GM18499 (cell line): Measurements from ENCODE around the gene GRXCR2.
"Not testable (repeated sequence)": the region's sequence is repeated elsewhere in the genome, so short reads cannot be mapped to it uniquely, and the experiment has no call there.

Experiments
- ATAC-seq: cut with Tn5 transposase; IDR thresholded peaks from one replicate; pipeline ENCODE4 v1.9.1; 2021; ENCODE audit warnings: moderate number of reproducible peaks; ENCODE audit not compliant: insufficient read depth, unreplicated experiment

Gene GRXCR2

GRCh38 chr5:145887976-145888574 lies 15.3 kb upstream of the GRXCR2 start:
- no peak for ATAC-seq

- ATAC-seq = no peak
Observed at GRCh38 chr5:145887217-145887616, 14.4 kb upstream of the GRXCR2 start.

- ATAC-seq = no peak
Observed at GRCh38 chr5:145874765-145875164, 2.0 kb upstream of the GRXCR2 start.

- no peak for ATAC-seq
Observed at GRCh38 chr5:145872486-145872885, 328 bp downstream of the GRXCR2 start.

GRCh38 chr5:145869753-145870152 lies 3.1 kb downstream of the GRXCR2 start:
- ATAC-seq = no peak

- no peak for ATAC-seq
Observed at GRCh38 chr5:145867806-145868205, 5.0 kb downstream of the GRXCR2 start.

GRCh38 chr5:145864432-145864831 lies 8.4 kb downstream of the GRXCR2 start:
- ATAC-seq = not testable (repeated sequence)

- ATAC-seq = no peak
Observed at GRCh38 chr5:145863003-145863402, 9.8 kb downstream of the GRXCR2 start.

GRCh38 chr5:145859897-145860296 lies 12.9 kb downstream of the GRXCR2 start:
- ATAC-seq = no peak

- no peak for ATAC-seq
Observed at GRCh38 chr5:145859453-145859852, 13.4 kb downstream of the GRXCR2 start.

- ATAC-seq = no peak
Observed at GRCh38 chr5:145858959-145859358, 13.9 kb downstream of the GRXCR2 start.

GRCh38 chr5:145856285-145856818 lies 16.5 kb downstream of the GRXCR2 start:
- ATAC-seq = no peak

GRCh38 chr5:145855763-145856267 lies 17.0 kb downstream of the GRXCR2 start:
- ATAC-seq = no peak

- no peak for ATAC-seq
Observed at GRCh38 chr5:145854651-145855258, 18.1 kb downstream of the GRXCR2 start.

GRCh38 chr5:145853781-145854376 lies 18.9 kb downstream of the GRXCR2 start:
- no peak for ATAC-seq

GRCh38 chr5:145852990-145853389 lies 19.8 kb downstream of the GRXCR2 start:
- no peak for ATAC-seq

GRCh38 chr5:145848854-145849253 lies 24.0 kb downstream of the GRXCR2 start:
- no peak for ATAC-seq

- no peak for ATAC-seq
Observed at GRCh38 chr5:145847499-145848497, 25.0 kb downstream of the GRXCR2 start.

GRCh38 chr5:145846081-145846480 lies 26.7 kb downstream of the GRXCR2 start:
- ATAC-seq = no peak

GRCh38 chr5:145841299-145841698 lies 31.5 kb downstream of the GRXCR2 start:
- no peak for ATAC-seq
